ENCODE measurements around the gene DMRT3. TPM values are rescaled to one million over a fixed set of nuclear protein-coding genes. Genes with fewer than 3 reads are reported as not detected.

The DMRT3 gene
- polyA plus RNA-seq, 1 donor from 2014 or later = not detected

DNA sequence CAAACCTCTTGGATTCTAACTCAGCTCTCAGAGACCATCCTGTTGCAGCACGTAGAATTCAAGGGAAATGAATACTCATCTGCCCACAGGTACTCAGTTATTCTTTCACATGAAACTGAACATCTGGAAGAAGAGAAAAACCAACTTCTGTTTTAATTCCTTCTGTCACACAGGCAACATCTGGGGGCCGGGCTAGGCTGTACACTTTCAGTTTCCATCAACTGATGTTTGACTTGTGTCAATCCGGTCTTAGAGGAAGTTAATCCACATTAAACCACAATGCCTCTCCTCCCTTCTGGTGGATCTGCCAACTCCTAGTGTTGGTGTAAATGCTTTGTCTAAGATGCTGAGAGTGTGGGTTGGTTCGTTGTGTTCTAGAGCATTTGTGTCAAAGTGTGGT, 17.6 kb downstream of the DMRT3 start:
- H3K27ac ChIP-seq (ENCODE audit: low read length) = no peak overlapping the region
- H2AFZ ChIP-seq (ENCODE audit: low read depth, low read length) = no peak overlapping the region
- H3F3A ChIP-seq (ENCODE audit: insufficient read depth, low read length, poor library complexity, severe bottlenecking) = no peaks in the 10 kb centered on the region
- H3K4me3 ChIP-seq (ENCODE audit: low read length) = no peak overlapping the region
- TF ChIP-seq MXI1 (conservative IDR thresholded peaks at IDR 0.05; ENCODE audit: poor library complexity, severe bottlenecking) (no peak), TAF1 (IDR thresholded peaks at IDR 0.05; ENCODE audit: low read depth) (no peak), EZH2 (IDR thresholded peaks at IDR 0.05; ENCODE audit: borderline replicate concordance, insufficient read depth, low read length, poor library complexity, severe bottlenecking) (no peak), RAD21 (conservative IDR thresholded peaks at IDR 0.05) (no peak), SMC3 (conservative IDR thresholded peaks at IDR 0.05; ENCODE audit: poor library complexity) (no peak), EP300 (conservative IDR thresholded peaks at IDR 0.05; ENCODE audit: poor library complexity, severe bottlenecking) (no peak), POLR2AphosphoS5 (IDR thresholded peaks at IDR 0.05) (no peak)
- TF ChIP-seq, protein P1, sequence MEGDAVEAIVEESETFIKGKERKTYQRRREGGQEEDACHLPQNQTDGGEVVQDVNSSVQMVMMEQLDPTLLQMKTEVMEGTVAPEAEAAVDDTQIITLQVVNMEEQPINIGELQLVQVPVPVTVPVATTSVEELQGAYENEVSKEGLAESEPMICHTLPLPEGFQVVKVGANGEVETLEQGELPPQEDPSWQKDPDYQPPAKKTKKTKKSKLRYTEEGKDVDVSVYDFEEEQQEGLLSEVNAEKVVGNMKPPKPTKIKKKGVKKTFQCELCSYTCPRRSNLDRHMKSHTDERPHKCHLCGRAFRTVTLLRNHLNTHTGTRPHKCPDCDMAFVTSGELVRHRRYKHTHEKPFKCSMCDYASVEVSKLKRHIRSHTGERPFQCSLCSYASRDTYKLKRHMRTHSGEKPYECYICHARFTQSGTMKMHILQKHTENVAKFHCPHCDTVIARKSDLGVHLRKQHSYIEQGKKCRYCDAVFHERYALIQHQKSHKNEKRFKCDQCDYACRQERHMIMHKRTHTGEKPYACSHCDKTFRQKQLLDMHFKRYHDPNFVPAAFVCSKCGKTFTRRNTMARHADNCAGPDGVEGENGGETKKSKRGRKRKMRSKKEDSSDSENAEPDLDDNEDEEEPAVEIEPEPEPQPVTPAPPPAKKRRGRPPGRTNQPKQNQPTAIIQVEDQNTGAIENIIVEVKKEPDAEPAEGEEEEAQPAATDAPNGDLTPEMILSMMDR (IDR thresholded peaks at IDR 0.05; ENCODE audit: poor library complexity, severe bottlenecking) = no peak
- TF ChIP-seq, protein P2, sequence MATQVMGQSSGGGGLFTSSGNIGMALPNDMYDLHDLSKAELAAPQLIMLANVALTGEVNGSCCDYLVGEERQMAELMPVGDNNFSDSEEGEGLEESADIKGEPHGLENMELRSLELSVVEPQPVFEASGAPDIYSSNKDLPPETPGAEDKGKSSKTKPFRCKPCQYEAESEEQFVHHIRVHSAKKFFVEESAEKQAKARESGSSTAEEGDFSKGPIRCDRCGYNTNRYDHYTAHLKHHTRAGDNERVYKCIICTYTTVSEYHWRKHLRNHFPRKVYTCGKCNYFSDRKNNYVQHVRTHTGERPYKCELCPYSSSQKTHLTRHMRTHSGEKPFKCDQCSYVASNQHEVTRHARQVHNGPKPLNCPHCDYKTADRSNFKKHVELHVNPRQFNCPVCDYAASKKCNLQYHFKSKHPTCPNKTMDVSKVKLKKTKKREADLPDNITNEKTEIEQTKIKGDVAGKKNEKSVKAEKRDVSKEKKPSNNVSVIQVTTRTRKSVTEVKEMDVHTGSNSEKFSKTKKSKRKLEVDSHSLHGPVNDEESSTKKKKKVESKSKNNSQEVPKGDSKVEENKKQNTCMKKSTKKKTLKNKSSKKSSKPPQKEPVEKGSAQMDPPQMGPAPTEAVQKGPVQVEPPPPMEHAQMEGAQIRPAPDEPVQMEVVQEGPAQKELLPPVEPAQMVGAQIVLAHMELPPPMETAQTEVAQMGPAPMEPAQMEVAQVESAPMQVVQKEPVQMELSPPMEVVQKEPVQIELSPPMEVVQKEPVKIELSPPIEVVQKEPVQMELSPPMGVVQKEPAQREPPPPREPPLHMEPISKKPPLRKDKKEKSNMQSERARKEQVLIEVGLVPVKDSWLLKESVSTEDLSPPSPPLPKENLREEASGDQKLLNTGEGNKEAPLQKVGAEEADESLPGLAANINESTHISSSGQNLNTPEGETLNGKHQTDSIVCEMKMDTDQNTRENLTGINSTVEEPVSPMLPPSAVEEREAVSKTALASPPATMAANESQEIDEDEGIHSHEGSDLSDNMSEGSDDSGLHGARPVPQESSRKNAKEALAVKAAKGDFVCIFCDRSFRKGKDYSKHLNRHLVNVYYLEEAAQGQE (IDR thresholded peaks at IDR 0.05; ENCODE audit: borderline replicate concordance) = no peak
- H4K20me1 ChIP-seq (ENCODE audit: insufficient read depth) = no peaks in the 10 kb centered on the region
- H3K9ac ChIP-seq (ENCODE audit: low read length) = no peak overlapping the region
- H3K9me2 ChIP-seq (ENCODE audit: insufficient read depth, low read length) = no peaks in the 10 kb centered on the region
- no peaks in the 10 kb centered on the region for H3K9me3 ChIP-seq (ENCODE audit: low read length)
- H3K79me2 ChIP-seq (replicated peaks; ENCODE audit: insufficient read depth, low read length) = no peaks in the 10 kb centered on the region
- no peaks in the 10 kb centered on the region for H3K36me3 ChIP-seq (ENCODE audit: insufficient read depth, low read length)
- H3K4me2 ChIP-seq (ENCODE audit: low read length) = no peak overlapping the region
- H3K27me3 ChIP-seq (ENCODE audit: insufficient read depth, low read depth, low read length) = peaks cover 3% of the 10 kb centered on the region

DNA sequence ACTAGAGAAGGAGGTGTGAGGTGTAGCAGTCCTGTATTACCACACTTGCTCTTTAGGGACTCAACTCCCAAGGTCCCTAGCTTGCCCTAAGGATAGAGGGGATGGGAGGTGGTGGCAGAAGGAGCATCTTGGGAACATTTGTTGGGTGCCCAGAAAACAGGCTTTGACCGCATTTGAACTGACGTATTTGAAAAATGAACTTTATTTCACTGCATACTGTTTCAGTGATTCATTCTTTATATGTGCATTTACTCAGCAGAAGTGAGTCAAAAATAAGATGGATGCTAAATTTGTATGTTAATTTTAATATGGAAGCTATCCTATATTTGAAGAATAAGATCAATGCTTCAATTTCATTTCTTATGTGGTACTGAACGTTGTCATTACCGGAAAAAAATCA, 18.7 kb downstream of the DMRT3 start:
- H3K4me3 ChIP-seq (ENCODE audit: low read length) = no peak overlapping the region
- no peaks in the 10 kb centered on the region for H3K9me2 ChIP-seq (ENCODE audit: insufficient read depth, low read length)
- TF ChIP-seq SMC3 (conservative IDR thresholded peaks at IDR 0.05; ENCODE audit: poor library complexity) = no peak
- TF ChIP-seq MXI1 (conservative IDR thresholded peaks at IDR 0.05; ENCODE audit: poor library complexity, severe bottlenecking) = no peak
- TF ChIP-seq POLR2AphosphoS5 (IDR thresholded peaks at IDR 0.05) = no peak
- TF ChIP-seq, protein P1 (IDR thresholded peaks at IDR 0.05; ENCODE audit: poor library complexity, severe bottlenecking) = no peak
- no peaks in the 10 kb centered on the region for H3F3A ChIP-seq (ENCODE audit: insufficient read depth, low read length, poor library complexity, severe bottlenecking)
- no peak overlapping the region for H3K4me2 ChIP-seq (ENCODE audit: low read length)
- H3K79me2 ChIP-seq (replicated peaks; ENCODE audit: insufficient read depth, low read length) = no peaks in the 10 kb centered on the region
- peaks cover 3% of the 10 kb centered on the region for H3K27me3 ChIP-seq (ENCODE audit: insufficient read depth, low read depth, low read length)
- no peak overlapping the region for H2AFZ ChIP-seq (ENCODE audit: low read depth, low read length)
- H3K9me3 ChIP-seq (ENCODE audit: low read length) = no peaks in the 10 kb centered on the region
- no peak overlapping the region for H3K27ac ChIP-seq (ENCODE audit: low read length)
- no peaks in the 10 kb centered on the region for H4K20me1 ChIP-seq (ENCODE audit: insufficient read depth)
- H3K36me3 ChIP-seq (ENCODE audit: insufficient read depth, low read length) = no peaks in the 10 kb centered on the region
- no peak overlapping the region for H3K9ac ChIP-seq (ENCODE audit: low read length)

All from neural cell (in vitro differentiated cells).